ENCODE results near the gene ARHGAP44.

- peak; percentile 3 for TF ChIP-seq CTCF (IDR thresholded peaks at IDR 0.05; ENCODE audit: insufficient read depth, low read length)
- no peak for TF ChIP-seq REST (IDR thresholded peaks at IDR 0.05; ENCODE audit: insufficient replicate concordance, low read depth)
- TF ChIP-seq SPI1 (IDR thresholded peaks at IDR 0.05; ENCODE audit: borderline replicate concordance, low read depth), result no peak
- TF ChIP-seq POLR2AphosphoS5 (IDR thresholded peaks at IDR 0.05; ENCODE audit: low read depth), result no peak
These were observed 242.5 kb downstream of the ARHGAP44 start for GRCh38 chr17:13031718-13032350.
